ENCODE results near the gene GNAS-AS1.

- TF ChIP-seq CTCF (IDR thresholded peaks at IDR 0.05; ENCODE audit: poor library complexity) (no peak), EZH2 (IDR thresholded peaks at IDR 0.05; ENCODE audit: borderline replicate concordance) (no peak), EZH2phosphoT487 (IDR thresholded peaks at IDR 0.05; ENCODE audit: low read depth, severe bottlenecking, unreplicated experiment) (no peak)
Observed at GRCh38 chr20:58898629-58899408, 48.1 kb upstream of the GNAS-AS1 start.
